Astrocyte of the cerebellum (primary cell): Measurements from ENCODE around the gene CCDC12.

Experiments
- DNase-seq: peaks from one replicate; pipeline ENCODE4 v3.0.0-alpha.2; 2011; ENCODE audit warnings: low read depth
- H3K4me3 ChIP-seq: 2 replicates; pipeline ENCODE4 v1.5.1; 2011; ENCODE audit warnings: mild to moderate bottlenecking, low read depth, low read length, moderate library complexity
- in situ Hi-C: cut with HindIII; loops from 2 replicates; pipeline ENCODE4 v1.10.0; 2017; ENCODE audit warnings: low sequenced_read_pairs
- TF ChIP-seq, protein P1 (sequence below): IDR thresholded peaks from 2 replicates; pipeline ENCODE4 v1.5.1; 2012; ENCODE audit warnings: low read length, low read depth, moderate library complexity, mild to moderate bottlenecking; ENCODE audit errors: missing control alignments

The CCDC12 gene

GRCh38 chr3:46921041-46921440, 55.5 kb downstream of the CCDC12 start:
- DNase-seq, result no peak
- in situ Hi-C loops, result no loop called here
- no peak overlapping the region for H3K4me3 ChIP-seq
- TF ChIP-seq, protein P1, sequence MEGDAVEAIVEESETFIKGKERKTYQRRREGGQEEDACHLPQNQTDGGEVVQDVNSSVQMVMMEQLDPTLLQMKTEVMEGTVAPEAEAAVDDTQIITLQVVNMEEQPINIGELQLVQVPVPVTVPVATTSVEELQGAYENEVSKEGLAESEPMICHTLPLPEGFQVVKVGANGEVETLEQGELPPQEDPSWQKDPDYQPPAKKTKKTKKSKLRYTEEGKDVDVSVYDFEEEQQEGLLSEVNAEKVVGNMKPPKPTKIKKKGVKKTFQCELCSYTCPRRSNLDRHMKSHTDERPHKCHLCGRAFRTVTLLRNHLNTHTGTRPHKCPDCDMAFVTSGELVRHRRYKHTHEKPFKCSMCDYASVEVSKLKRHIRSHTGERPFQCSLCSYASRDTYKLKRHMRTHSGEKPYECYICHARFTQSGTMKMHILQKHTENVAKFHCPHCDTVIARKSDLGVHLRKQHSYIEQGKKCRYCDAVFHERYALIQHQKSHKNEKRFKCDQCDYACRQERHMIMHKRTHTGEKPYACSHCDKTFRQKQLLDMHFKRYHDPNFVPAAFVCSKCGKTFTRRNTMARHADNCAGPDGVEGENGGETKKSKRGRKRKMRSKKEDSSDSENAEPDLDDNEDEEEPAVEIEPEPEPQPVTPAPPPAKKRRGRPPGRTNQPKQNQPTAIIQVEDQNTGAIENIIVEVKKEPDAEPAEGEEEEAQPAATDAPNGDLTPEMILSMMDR, result no peak

- in situ Hi-C loops, result no loop called here
- DNase-seq, result no peak
- TF ChIP-seq, protein P1, result no peak
- H3K4me3 ChIP-seq, result no peak overlapping the region
Observed at GRCh38 chr3:46918634-46919033, 57.9 kb downstream of the CCDC12 start.

- no peak for DNase-seq
- TF ChIP-seq, protein P1, result no peak
- in situ Hi-C loops, result no loop called here
- H3K4me3 ChIP-seq, result no peak overlapping the region
Observed at GRCh38 chr3:46918202-46918601, 58.3 kb downstream of the CCDC12 start.

- DNase-seq, result no peak
- in situ Hi-C loops, result no loop called here
- no peak overlapping the region for H3K4me3 ChIP-seq
- TF ChIP-seq, protein P1, result no peak
Observed at GRCh38 chr3:46917257-46917656, 59.3 kb downstream of the CCDC12 start.

DNA sequence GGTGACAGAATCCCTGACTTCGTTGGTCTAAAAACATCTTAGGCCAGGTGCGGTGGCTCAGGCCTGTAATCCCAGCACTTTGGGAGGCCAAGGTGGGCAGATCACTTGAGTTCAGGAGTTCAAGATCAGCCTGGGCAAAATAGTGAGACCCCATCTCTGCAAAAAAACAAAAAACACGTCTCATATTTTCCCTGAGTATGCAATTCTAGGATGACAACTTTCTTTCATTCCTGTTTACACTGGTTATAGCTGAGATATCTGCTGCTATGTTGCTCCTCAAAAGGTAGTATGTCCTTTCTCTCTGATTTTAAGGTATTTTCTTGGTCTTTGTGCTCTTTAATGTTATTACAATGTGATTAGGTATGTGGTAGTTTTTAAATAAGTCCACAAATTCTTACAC, 59.7 kb downstream of the CCDC12 start:
- TF ChIP-seq, protein P1, result no peak
- in situ Hi-C loops, result no loop called here
- DNase-seq, result no peak
- H3K4me3 ChIP-seq, result no peak overlapping the region

GRCh38 chr3:46916278-46916677, 60.3 kb downstream of the CCDC12 start:
- TF ChIP-seq, protein P1, result no peak
- DNase-seq, result no peak
- in situ Hi-C loops, result no loop called here
- no peak overlapping the region for H3K4me3 ChIP-seq
